Hematopoietic multipotent progenitor cell treated with erythropoietin and hydrocortisone succinate and interleukin-3 and kit ligand, for 17 days (in vitro differentiated cells): Measurements from ENCODE around the gene SAMD14.
"Not testable (repeated sequence)": the region's sequence is repeated elsewhere in the genome, so short reads cannot be mapped to it uniquely, and the experiment has no call there.

Experiments used
- DNase-seq: peaks from one replicate; pipeline ENCODE4 v3.0.0-alpha.2; 2015; ENCODE audit warnings: low spot score

SAMD14 gene

DNA sequence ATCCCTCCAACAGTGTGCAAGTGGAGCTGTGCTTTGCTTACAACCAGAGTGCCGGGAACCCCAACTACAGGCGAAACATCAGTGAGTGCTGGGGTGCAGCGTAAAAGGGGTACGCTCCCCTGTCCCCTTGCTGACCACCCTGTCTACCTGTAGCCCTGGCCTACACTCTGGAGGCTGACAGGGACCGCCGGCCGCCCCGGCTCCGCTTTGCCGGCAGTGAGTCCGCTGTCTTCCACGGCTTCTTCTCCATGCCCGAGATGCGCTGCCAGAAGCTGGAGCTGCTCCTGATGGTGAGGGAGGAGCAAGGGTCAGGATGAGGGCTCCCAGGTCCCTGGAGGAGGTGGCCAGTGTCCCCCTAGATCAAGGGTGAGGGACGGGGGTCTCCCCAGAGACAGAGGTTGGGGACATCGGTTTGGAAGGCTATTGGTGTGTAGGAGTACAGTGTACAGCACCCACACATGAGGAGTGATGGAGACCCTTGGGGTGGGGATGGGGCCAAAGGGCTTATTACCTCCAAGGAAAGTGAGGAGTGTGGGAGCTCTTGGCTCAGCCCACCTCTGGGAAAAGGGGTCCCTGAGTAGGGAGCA is 54.4 kb downstream of the SAMD14 start:
- DNase-seq: no peak

DNA sequence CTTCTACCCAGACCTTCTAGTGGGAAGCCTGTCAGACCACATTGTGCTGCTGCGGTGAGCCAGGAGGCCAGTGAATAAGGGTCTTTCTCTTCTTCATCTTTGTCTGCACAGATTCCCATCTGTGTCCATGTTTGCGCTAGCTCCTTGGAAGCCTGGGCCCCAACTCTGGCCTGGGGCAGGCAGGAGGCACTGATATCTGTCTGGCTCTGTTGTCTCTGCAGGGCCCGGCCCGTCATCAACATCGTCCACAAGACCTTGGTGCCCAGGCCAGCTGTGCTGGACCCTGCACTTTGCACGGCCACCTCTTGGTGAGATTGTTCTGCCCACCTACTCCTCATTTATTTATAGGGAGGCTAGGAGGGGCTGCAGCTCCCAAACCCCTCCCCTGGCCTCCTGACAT is 55.7 kb downstream of the SAMD14 start:
- no peak for DNase-seq

DNA sequence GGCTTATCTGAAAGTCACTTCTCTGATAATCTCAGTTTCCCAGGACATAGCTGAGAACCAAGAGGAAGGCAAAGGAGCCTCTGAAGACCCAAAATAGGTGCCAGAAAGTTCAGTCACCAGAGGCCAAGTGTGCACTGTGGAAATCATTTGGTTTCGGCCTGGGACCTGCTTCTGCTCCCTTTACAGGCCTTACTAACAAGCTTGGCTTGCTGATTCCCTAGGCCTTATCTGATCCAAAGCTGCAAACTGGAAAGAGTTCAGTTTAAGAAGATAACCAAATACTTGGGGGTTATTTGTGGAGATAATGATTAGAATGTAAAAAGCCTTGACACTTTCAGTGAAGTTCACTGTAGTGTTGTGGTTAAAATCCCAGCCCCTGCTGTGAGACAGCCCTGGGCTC is 57.0 kb downstream of the SAMD14 start:
- DNase-seq: no peak

DNA sequence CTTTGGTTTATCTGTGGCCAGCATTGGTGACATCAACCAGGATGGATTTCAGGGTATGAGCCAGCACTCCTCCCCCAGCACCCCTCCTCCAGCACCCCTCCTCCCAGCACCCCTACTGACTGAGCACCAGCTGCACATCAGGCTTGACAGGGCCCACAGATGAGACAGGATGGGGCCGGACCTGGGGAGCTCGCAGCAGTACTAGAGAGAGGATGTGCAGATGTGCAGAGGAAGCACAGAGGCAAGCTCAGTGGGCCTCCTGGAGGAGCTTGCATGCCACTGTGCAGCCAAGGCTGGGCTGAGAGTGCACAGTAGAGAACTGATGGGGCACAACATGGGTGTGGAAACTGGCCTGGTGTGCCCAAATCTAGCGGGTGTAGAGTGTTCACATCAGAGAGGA is 57.8 kb downstream of the SAMD14 start:
- DNase-seq: no peak

DNA sequence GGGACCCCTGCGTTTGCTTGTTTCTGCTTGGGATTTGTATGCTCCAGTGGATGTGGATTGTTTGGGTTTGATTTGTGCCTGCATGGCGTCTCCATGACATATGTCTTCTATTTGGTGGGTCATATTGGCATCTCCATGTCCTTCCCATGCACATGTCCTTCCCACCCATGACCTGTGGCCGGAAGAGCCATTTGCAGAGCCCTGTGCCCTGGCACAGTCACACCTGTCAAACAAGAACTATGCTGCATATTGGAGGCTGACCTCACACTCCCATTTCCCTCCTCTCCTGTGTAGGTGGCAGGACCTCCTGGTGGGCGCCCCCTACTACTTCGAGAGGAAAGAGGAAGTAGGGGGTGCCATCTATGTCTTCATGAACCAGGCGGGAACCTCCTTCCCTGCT is 58.3 kb downstream of the SAMD14 start:
- DNase-seq: no peak

DNA sequence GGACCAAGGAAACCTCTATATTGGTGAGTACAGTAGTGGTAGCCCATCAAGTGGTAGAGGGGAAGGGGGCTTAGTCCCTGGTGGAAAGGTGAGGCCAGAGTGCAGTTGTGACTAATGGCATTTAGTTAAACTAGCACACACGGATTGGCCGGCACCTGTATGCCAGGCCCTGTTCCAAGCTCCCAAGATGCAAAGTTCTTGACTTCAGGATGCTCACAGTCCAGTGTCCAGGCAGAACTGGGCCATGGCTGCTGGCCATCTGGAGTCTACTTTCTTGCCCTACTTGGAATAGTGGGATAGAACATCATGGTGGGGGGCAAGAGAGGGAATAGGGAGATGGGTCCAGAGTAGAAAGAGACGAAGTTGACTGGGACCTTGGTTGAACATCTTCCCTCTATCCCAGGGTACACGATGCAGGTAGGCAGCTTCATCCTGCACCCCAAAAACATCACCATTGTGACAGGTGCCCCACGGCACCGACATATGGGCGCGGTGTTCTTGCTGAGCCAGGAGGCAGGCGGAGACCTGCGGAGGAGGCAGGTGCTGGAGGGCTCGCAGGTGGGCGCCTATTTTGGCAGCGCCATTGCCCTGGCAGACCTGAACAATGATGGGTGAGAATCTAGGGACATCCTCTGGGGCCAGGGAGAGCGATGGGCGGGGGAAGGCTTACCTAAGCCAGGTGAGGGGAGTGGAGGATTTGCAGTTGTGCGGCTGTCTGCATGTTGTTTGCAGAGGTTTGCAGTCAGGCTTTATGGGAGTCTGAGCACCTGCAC is 58.9 kb downstream of the SAMD14 start:
- DNase-seq: no peak

DNA sequence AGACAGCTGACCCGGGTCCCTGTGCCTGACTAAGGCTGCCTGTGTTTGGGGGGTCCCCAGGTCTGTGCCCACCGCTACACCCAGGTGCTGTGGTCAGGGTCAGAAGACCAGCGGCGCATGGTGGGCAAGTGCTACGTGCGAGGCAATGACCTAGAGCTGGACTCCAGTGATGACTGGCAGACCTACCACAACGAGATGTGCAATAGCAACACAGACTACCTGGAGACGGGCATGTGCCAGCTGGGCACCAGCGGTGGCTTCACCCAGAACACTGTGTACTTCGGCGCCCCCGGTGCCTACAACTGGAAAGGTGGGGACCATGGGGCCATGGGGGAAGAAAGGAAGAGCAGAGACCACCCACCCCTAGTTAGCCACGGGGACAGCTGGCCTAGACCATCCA is 62.0 kb downstream of the SAMD14 start:
- DNase-seq: no peak

DNA sequence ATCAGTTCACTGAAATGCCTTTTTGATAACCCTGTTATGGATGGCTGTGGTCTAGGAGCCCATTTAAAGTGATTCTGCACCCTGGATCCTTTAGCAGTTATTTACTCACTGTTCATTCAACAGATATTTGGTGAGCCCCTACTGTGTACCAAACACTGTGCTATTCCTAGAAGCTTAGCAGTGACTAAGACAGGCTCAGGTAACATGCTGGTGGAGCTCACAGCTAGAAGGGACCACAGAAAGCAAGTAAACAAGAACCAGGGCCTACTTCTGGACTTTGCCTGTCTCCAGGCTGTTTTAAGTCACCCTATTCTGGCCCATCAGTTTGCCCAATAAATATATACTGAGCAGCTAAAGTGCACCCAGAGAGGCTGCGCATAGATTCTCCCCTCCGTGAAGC is 63.0 kb downstream of the SAMD14 start:
- DNase-seq: no peak

DNA sequence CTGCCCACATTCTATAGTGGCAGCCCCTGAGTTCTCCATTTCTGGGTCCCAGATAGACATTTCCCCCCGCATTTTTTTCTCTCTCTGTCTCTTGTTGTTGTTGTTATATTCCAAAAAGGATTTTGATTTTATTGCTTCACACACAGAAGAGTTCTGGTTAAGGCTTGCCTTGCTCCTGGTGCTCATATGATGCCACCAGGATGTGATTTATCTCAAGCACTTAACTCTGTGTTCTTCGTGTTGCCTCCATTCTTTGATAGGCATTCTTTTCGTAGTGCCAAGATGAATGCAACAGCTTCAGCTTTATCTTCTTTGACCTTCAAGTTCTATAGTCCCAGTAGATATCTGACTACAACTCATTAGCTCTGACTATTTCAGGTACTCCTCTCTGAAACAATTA is 64.9 kb downstream of the SAMD14 start:
- no peak for DNase-seq

DNA sequence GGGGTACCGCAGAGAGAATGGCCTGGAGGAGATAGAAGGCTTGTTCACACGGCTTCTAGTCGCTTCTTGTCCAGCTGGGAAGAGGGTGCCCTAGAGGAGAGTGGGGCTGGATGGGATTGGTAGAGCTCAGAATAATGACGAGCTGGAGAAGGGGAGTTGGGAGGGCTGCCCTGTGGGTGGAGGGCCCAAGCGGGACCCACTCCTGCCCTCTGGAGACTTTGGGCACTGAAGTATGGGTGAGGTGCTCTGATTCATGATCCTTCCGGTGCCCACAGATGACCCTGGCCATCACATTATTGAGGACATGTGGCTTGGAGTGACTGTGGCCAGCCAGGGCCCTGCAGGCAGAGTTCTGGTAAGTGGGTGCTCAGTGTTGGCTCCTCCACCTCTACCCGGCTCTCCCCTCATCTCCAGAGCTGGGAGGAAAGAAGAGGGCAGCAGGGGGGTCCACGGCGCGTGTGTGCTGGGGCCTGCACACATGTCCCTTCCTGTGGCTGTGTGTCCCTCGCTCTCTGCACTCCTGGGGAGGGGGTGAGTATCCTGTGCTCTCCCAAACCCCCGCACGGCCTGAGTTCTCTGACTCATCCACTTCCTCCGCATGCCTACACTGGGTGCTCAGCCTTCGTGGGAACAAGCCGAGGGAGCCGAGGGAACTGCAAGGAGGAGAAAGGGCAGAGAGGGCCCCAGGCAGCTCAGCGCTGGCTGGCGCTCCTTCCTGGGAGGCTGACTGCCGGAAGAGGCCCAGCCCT is 65.5 kb downstream of the SAMD14 start:
- no peak for DNase-seq

DNA sequence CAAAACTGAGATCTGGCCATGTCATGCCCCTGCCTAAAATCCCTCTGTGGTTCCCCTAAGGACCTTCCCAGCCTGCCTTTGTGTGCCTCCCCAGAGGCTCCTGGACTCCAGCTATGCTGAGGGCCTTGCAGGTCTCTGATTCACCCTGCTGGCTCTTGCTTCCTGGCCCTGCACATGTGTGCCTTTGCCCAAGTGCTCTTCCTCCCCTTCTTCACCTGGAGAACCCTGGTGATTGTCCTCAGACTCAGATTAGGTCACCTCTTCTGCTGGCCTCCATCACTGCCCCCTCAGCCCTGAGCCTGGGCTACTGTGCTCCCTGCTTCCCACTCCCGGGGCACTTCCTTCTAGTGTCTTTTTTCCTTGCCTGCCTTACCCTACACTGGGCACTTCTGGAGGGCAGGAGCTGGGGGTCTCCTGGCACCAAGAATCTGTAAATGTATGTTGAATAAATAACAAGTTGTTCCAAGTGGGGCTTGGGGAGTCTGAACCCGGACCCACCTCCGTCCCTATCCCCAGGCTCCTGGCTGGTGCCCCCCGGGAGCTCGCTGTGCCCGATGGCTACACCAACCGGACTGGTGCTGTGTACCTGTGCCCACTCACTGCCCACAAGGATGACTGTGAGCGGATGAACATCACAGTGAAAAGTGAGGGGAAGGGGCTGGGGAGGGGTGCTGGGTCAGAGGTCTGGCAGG is 66.3 kb downstream of the SAMD14 start:
- no peak for DNase-seq

DNA sequence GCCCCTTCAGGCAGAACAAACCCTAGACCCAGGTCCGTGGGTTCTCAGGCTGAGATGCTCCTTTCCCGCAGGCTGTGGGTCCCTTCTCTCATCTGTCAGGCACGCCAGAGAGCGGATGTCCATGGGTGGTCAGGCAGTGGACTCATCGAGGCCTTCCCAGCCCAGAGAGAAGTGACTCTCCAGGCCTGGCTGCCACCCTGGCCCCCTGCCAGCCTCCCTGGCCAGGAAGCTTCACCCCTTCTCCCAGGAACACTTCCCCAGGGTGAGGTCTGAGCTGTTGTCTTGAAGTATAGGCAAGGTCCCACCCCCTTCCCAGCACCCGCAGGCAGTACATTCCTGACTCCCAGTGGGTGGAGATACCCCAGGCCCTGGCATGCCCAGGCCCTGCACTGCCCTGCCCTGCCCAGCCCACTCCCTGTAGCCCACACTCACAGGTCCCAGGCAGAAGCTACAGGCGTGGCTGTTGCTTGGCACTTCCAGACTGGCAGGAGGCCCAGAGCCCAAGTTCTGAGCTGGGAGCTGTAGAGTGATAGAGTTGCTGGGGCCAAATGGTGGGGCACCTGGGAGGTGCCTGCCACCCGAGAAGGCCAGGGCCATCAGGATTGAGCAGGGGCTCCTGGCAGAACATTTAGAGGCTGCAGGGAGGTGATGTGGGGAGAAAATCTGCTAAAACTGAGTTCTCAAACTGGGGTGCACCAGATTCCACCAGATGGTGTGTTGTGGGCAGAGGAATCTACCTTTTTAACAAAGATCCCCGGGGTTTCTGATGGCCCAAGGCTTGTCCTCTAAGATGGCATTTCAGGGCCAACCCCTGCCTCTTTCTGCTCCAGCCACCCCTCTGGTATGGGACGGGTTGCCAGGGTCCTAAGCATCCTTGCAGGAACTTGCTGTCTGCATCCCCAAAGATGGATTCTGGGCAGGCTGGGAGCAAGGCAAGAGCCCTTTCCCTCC is 67.4 kb downstream of the SAMD14 start:
- DNase-seq: no peak

DNA sequence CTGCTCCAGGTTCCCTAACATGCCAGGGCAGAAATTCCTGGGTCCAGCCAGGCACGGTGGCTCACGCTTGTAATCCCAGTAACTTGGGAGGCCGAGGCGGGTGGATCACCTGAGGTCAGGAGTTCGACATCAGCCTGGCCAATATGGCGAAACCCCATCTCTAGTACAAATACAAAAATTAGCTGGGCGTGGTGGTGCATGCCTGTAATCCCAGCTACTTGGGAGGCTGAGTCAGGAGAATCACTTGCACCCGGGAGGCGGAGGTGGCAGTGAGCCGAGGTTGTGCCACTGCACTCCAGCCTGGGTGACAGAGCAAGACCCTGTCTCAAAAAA is 68.3 kb downstream of the SAMD14 start:
- DNase-seq: not testable (repeated sequence)

DNA sequence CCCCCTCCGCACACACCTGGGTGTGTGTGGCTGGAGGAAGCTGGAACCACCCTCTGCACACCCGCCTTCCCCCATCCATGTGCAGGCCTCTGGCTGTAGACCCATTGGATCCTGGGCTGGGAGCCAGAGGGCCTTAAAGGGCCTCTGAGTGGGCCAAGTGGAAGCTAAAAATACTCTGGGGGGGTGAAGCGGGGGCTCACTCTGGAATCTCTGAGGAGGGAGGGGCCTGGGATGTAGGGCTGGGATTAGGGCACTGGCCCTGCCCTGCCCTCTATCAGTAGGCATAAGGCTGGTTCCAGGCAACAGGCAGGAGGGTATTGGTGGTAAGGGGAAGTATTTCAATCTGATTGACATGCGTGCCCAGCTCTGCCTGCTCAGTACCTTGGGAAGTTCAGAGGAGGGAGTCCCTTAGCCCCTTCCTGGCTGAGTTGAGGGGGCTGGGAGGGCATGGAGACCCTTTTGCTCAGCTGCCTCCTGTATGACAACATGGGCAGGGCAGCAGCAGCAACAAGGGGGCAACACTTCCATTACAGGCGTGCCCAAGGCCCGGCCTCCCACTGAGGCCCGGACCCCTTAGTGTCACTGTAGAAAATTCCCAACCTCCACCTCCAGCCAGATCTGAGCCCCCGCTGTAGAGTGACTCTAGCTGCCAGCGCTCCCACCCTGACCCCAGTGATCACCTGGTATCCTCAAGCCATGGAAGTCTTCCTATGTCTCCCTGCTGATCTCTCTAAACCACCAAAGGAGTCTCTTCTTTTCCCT is 68.8 kb downstream of the SAMD14 start:
- no peak for DNase-seq
